Activated CD4-positive, alpha-beta T cell treated with anti-CD3 and anti-CD28 coated beads, Interleukin-2, Interleukin-6, amounts not matched to agents 100 ng/mL and 50 ng/mL, durations not matched to agents 16 hours and 8 hours (primary cell): ENCODE results near the gene CD209.
"Not testable (repeated sequence)": the region's sequence is repeated elsewhere in the genome, so short reads cannot be mapped to it uniquely, and the experiment has no call there.

Experiments used
- DNase-seq: peaks from one replicate; pipeline ENCODE4 v3.0.0-alpha.2; 2020

CD209 gene, protein sequence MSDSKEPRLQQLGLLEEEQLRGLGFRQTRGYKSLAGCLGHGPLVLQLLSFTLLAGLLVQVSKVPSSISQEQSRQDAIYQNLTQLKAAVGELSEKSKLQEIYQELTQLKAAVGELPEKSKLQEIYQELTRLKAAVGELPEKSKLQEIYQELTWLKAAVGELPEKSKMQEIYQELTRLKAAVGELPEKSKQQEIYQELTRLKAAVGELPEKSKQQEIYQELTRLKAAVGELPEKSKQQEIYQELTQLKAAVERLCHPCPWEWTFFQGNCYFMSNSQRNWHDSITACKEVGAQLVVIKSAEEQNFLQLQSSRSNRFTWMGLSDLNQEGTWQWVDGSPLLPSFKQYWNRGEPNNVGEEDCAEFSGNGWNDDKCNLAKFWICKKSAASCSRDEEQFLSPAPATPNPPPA

GRCh38 chr19:7746903-7747884 lies at the start of gene CD209:
Gene CD209, minus strand, starts transcription at chr19:7747534. Its CDS starts 23 bp downstream, at chr19:7747511.
- DNase-seq = no peak

DNA sequence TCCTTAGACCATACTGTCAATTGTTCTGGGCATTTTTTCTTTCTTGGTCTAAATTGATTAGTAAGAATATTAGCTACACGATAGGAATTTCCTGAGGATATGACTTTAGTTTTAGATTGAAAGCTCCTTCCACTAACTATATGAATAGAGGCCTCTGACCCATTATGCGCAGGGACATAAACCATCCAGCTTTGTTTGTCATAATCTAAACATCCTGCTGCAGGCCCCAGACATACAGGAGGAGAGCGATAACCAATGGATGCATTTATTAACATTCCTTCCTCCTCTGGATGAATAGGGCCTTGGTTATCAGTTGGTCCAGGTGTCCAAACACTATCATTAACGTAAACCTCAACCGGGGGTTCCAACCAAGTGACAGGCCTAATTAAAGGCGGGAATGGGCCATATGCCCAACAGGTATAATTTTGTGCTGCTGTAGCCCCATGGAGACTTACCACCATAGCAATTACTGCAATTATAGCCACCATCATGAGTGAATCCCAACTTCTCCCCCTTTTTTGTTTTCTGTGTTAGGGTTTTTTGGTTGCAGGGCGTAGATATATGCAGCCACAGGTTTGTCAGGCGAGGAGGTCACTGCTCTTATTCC lies 48.3 kb upstream of the CD209 start:
- DNase-seq = no peak

DNA sequence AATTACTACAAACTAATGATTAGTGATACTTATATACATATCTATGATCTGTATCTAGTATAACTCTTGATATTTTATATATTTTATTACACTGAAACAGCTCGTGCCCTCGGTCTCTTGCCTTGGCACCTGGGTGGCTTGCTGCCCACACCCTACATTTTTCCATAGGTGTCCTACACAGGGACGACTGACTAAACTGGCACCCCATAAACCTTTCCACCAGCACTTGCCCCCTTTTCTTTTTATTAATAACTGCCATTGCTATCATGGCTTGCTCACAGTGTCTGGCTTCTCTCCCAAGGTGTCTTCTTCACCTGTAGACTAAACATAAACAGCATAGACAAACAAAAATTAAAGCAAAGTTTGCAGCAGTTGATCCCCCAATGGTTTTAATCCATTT lies 46.2 kb upstream of the CD209 start:
- DNase-seq = no peak

DNA sequence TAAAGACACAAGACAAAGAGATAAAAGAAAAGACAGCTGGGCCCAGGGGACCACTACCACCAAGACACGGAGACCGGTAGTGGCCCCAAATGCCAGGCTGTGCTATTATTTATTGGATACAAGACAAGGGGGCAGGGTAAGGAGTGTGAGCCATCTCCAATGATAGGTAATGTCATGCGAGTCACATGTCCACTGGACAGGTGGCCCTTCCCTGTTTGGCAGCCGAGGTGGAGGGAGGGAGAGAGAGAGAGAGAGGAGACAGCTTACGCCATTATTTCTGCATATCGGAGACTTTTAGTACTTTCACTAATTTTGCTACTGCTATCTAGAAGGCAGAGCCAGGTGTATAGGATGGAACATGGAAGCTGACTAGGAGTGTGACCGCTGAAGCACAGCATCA lies 45.4 kb upstream of the CD209 start:
- not testable (repeated sequence) for DNase-seq

DNA sequence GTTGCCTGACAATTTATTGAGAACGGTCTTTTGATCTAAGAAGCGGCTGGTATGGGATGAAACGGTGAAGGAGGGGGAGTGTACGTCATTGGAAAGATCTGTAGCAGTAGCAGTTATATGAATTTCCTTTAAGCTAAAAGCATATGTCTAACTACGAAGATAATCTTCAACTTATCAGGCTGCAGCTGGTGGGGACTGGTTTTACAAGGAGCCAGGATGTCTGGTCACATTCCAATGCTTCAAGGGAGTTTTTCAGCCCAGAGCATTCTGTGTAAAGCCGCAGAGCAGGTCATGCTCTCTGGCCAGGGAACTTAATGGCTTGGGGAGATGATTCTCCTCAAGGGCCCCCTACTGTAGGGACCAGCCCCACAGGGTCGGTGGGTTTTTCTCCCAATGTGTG lies 44.9 kb upstream of the CD209 start:
- no peak for DNase-seq

GRCh38 chr19:7790416-7790815 lies 43.1 kb upstream of the CD209 start:
- no peak for DNase-seq

DNA sequence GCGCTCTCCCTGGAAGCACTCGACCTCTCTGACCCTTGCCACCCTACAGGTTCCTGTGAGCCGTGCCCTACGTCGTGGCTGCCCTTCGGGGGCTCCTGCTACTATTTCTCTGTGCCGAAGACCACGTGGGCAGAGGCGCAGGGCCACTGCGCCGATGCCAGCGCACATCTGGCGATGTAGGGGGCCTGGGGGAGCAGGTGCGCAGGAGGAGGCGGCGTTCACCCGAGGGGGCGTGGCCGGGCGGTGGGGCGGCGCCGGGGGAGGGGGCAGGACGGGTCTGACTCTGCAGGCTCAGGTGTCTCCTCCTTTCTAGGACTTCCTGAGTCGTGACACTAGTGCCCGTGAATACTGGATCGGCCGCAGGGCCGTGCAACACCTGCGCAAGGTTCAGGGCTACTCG lies 42.1 kb upstream of the CD209 start:
- DNase-seq = no peak

GRCh38 chr19:7788933-7789323 lies 41.6 kb upstream of the CD209 start:
- no peak for DNase-seq

DNA sequence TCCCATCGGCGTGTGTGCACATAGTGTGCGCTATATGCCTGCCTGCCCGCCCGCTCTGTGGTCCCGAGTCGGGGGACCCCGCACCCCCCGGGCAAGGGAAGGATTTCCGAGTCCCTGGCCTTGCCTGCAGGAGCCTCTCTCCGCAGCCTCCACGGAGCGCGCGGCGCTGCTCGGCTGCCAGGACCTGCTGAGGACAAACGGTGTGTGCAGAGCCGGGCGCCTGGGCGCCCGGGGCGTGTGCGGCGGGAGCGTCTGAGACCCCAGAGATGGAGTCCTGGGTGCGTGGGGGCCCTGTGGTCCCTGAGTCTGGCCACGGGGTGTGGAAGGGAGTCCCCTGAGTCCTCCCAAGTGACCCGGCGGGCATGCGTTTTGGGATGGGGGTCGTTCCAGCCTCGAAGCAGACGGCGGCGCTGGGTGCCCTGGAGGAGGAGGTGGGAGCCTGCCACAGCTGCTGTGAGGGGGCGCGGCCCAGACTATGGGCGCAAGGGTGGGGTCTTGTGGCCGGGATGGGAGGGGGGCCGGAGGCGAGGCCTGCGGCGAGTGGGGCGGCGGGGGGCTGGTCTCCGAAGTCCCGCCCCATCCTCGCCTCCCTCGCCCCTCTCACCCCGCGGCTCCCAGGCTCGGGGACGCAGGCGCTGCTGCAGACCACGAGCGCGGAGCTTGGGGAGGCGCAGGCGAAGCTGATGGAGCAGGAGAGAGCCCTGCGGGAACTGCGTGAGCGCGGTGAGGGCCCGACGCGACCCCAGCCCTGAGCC lies 41.0 kb upstream of the CD209 start:
- DNase-seq = no peak

DNA sequence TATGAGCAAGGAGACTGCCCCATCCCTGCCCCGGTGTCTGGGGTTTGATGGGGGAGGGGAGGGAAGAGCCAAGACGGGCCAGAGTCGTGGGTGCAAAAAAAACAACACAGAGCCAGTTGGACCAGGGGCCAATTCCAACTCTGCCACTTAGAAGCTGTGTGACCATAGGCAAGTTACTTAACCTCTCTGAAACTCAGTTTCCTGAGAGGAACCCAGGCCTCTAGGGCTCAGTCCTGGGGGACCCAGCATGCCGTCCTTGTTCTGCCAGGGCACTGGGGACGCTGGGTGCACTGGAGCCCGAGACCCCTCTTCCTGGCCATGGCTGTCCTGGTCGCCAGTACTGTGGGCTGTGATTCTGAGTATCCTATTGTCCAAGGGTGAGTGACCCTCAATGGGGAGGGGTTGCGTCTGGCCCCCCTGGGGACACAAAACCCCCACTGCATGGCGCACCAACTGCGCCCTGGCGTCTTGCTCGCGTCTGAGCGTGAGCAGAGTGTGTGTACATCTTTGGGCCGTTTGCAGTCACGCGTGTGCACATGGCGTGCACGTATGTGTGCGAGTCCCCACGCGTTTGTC lies 40.4 kb upstream of the CD209 start:
- no peak for DNase-seq

GRCh38 chr19:7787141-7787540 lies 39.8 kb upstream of the CD209 start:
- no peak for DNase-seq

- no peak for DNase-seq
Observed at GRCh38 chr19:7784856-7785255, 37.5 kb upstream of the CD209 start.

- no peak for DNase-seq
Observed at GRCh38 chr19:7783991-7784423, 36.7 kb upstream of the CD209 start.

- no peak for DNase-seq
Observed at GRCh38 chr19:7781157-7781556, 33.8 kb upstream of the CD209 start.

GRCh38 chr19:7779631-7780486 lies 32.5 kb upstream of the CD209 start:
- DNase-seq = no peak

- DNase-seq = no peak
Observed at GRCh38 chr19:7778081-7778480, 30.7 kb upstream of the CD209 start.

- DNase-seq = no peak
Observed at GRCh38 chr19:7775761-7776160, 28.4 kb upstream of the CD209 start.

DNA sequence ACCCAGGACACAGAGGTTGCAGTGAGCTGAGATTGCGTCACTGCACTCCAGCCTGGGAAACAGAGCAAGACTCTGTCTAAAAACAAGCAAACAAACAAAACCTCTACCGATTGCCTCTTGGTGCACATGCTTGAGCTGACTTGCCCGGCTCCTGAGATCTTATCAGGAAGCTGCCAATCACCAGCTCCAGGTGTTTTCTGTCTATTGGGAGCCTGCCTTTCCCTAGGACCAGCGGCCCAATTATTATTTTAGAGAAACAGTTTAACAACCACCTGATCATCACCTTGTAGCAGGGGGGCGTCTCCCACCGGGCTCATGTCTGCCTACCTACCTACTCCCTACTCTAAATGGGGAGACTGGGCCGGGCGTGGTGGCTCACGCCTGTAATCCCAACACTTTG lies 26.5 kb upstream of the CD209 start:
- no peak for DNase-seq

DNA sequence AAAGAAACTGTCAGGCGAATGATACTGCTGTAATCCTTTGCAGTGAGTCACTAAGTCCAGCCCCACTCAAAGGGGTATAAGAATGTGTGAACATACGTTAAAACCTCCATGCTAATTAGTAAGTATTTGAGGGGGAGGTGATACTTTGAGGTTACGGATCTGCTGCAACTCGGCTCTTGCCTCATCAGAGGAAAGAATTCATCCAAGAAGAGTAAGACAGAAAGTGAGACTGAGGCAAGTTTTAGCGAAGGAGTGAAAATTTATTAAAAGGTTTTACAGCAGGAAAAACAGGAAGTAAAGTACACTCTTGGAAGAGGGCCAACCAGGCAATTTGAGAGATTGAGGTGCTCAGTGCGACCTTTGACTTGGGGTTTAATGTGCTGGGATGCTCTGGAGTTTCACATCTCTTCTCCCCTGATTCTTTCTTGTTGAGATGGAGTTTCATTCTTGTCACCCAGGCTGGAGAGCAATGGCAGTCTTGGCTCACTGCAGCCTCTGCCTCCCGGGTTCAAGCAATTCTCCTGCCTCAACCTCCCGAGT lies 25.5 kb upstream of the CD209 start:
- DNase-seq = peak; percentile 81

DNA sequence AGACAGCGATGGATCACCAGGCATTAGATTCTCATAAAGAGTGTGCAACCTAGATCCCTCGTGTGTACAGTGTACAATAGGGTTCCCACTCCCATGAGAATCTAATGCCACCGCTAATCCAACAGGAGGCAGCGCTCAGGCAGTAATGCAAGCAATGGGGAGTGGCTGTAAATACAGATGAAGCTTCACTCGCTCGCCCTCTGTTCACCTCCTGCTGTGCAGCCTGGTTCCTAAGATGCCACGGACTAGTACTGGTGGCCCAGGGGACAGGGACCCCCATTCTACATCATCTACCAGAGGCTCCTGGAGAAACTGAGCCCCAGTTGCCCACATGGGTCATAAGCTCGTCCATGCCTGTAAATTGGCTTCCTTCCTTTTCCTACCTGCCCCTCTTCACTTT lies 23.7 kb upstream of the CD209 start:
- DNase-seq = no peak

DNA sequence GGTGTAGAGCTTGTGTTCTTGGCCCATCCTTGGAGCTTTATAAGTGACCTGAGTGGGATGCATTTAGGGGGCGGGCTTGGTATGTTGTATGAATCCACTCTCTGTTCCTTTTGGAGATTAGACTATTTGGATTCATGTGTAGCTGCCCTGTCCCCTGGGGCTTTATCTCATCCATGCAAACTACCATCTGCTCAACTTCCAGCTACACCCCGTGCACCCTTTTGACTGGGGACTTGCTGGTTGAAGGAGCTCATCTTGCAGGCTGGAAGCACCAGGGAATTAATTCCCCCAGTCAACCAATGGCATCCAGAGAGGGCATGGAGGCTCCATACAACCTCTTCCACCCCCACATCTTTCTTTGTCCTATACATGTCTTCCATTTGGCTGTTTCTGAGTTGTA lies 21.8 kb upstream of the CD209 start:
- DNase-seq = no peak
